Measurements from ENCODE around the gene DCDC2C.

DCDC2C gene

GRCh38 chr2:3708576-3708975, 5.2 kb downstream of the DCDC2C start:
- TF ChIP-seq CTCF (IDR thresholded peaks at IDR 0.05; ENCODE audit: low read depth, low read length) (no peak), MYC (IDR thresholded peaks at IDR 0.05; ENCODE audit: low read depth, low read length) (no peak), POLR2A (IDR thresholded peaks at IDR 0.05; ENCODE audit: extremely low read depth, insufficient read length) (no peak)
- TF ChIP-seq, protein P1, sequence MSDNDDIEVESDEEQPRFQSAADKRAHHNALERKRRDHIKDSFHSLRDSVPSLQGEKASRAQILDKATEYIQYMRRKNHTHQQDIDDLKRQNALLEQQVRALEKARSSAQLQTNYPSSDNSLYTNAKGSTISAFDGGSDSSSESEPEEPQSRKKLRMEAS (IDR thresholded peaks at IDR 0.05; ENCODE audit: low read depth, low read length): no peak
- no peak overlapping the region for H3K4me3 ChIP-seq (ENCODE audit: low read depth, low read length)
- DNase-seq (ENCODE audit: low read depth): no peak

DNA sequence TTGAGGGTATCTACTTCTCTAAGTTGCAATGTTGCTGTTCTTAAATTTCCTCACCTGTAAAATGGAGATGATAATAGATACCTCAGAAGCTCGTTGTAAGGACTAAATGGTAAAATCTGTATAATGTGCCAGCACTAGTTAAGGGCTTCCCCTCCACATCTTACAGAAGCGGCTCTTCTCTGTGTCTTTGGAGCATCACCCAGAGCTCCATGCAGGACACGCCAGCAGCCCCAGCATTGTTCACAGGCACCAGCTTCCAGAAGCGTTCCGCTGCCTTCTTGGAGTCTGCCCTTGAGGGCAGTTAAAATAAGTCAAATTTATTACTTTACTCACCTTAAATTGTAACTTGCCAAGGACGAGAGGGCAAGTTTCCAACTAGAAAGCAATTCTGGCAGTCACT, 5.8 kb downstream of the DCDC2C start:
- H3K4me3 ChIP-seq (ENCODE audit: low read depth, low read length): no peak overlapping the region
- DNase-seq (ENCODE audit: low read depth): no peak
- TF ChIP-seq POLR2A (IDR thresholded peaks at IDR 0.05; ENCODE audit: extremely low read depth, insufficient read length): no peak
- no peak for TF ChIP-seq CTCF (IDR thresholded peaks at IDR 0.05; ENCODE audit: low read depth, low read length)
- TF ChIP-seq MYC (IDR thresholded peaks at IDR 0.05; ENCODE audit: low read depth, low read length): no peak
- TF ChIP-seq, protein P1 (IDR thresholded peaks at IDR 0.05; ENCODE audit: low read depth, low read length): no peak

- H3K4me3 ChIP-seq (ENCODE audit: low read depth, low read length): no peak overlapping the region
- TF ChIP-seq, protein P1 (IDR thresholded peaks at IDR 0.05; ENCODE audit: low read depth, low read length): no peak
- TF ChIP-seq MYC (IDR thresholded peaks at IDR 0.05; ENCODE audit: low read depth, low read length) (no peak), POLR2A (IDR thresholded peaks at IDR 0.05; ENCODE audit: extremely low read depth, insufficient read length) (no peak), CTCF (IDR thresholded peaks at IDR 0.05; ENCODE audit: low read depth, low read length) (no peak)
- DNase-seq (ENCODE audit: low read depth): no peak
Observed at GRCh38 chr2:3712424-3712823, 9.0 kb downstream of the DCDC2C start.

DNA sequence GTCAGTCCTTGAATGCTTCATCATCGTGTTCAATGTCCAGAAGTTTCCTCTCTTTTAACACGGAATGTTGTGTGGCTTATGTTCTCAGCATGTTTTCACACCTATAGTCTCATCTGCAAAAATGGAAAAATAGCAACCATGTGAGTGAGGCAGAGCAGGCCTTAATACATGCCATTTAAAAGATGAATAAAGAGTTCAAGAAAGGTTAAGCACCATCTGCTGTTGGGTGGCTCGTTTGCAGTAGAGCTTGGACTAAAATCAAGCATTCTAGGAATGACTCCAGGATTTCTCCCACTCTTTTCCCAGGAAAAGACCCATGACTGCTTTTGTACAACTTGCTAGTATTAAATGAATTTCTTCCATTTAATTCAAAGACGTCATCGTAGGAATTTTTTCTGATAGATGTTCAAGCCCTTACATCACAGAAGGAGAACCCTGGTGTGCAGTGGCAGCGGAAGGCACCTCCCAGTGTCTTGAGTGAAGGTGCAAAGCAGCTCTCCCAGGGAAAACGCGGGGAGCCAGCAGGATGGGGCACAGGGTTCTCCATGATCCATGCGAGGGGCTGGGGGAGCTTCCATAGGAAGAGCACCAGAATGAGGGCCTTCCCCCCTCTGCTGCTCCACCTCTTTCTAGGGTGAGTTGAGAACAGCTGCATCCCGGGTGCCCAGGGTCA, 9.6 kb downstream of the DCDC2C start:
- no peak overlapping the region for H3K4me3 ChIP-seq (ENCODE audit: low read depth, low read length)
- no peak for DNase-seq (ENCODE audit: low read depth)
- TF ChIP-seq MYC (IDR thresholded peaks at IDR 0.05; ENCODE audit: low read depth, low read length) (no peak), CTCF (IDR thresholded peaks at IDR 0.05; ENCODE audit: low read depth, low read length) (no peak), POLR2A (IDR thresholded peaks at IDR 0.05; ENCODE audit: extremely low read depth, insufficient read length) (no peak)
- TF ChIP-seq, protein P1 (IDR thresholded peaks at IDR 0.05; ENCODE audit: low read depth, low read length): no peak

- no peak overlapping the region for H3K4me3 ChIP-seq (ENCODE audit: low read depth, low read length)
- DNase-seq (ENCODE audit: low read depth): no peak
- no peak for TF ChIP-seq CTCF (IDR thresholded peaks at IDR 0.05; ENCODE audit: low read depth, low read length)
- no peak for TF ChIP-seq POLR2A (IDR thresholded peaks at IDR 0.05; ENCODE audit: extremely low read depth, insufficient read length)
- TF ChIP-seq MYC (IDR thresholded peaks at IDR 0.05; ENCODE audit: low read depth, low read length): no peak
- TF ChIP-seq, protein P1 (IDR thresholded peaks at IDR 0.05; ENCODE audit: low read depth, low read length): no peak
Observed at GRCh38 chr2:3718679-3719078, 15.3 kb downstream of the DCDC2C start.

Data from NB4 (cell line).